Measurements from ENCODE around the gene FBXW9. TPM values are rescaled to one million over a fixed set of nuclear protein-coding genes. Genes with fewer than 3 reads are reported as not detected.

The FBXW9 gene
- total and polyA plus RNA-seq, 2 of the 13 experiments (the other 11 are each of a cell fraction or from before 2014, with no cell fraction given), result 5.7 to 6.1 TPM

GRCh38 chr19:12736995-12737834 is 40.8 kb upstream of the FBXW9 start, which contains the start of gene GET3 (continued):
- TF ChIP-seq ARID4A (CRISPR knock-in tag; IDR thresholded peaks at IDR 0.05; ENCODE audit: borderline replicate concordance), result peak; percentile 90
- TF ChIP-seq ZBTB2 (CRISPR knock-in tag; IDR thresholded peaks at IDR 0.05; ENCODE audit: low read depth), result 0 out of 2 replicates have a peak, but pooled peaks have one; percentile 40
- TF ChIP-seq SIN3B (IDR thresholded peaks at IDR 0.05; ENCODE audit: low read length), result peak; percentile 99
- peak; percentile 18; the same call in 1 of the 2 replicates for TF ChIP-seq KDM2A (CRISPR knock-in tag; IDR thresholded peaks at IDR 0.05; ENCODE audit: borderline replicate concordance, low read depth)
- TF ChIP-seq NFIC (IDR thresholded peaks at IDR 0.05; ENCODE audit: low read length), result peak; percentile 75
- TF ChIP-seq ZNF687 (CRISPR knock-in tag; IDR thresholded peaks at IDR 0.05), result peak; percentile 61
- 0 out of 2 replicates have a peak, but pooled peaks have one; percentile 56 for TF ChIP-seq ZNF160 (CRISPR knock-in tag; IDR thresholded peaks at IDR 0.05)
- TF ChIP-seq SAP130 (CRISPR knock-in tag; IDR thresholded peaks at IDR 0.05; ENCODE audit: low read depth), result peak; percentile 88
- TF ChIP-seq MNT (IDR thresholded peaks at IDR 0.05), result peak; percentile 36; the same call in 1 of the 2 replicates
- TF ChIP-seq ZNF138 (CRISPR knock-in tag; IDR thresholded peaks at IDR 0.05; ENCODE audit: low read depth), result no peak
- TF ChIP-seq PBX2 (CRISPR knock-in tag; IDR thresholded peaks at IDR 0.05), result peak; percentile 91
- TF ChIP-seq SOX13 (IDR thresholded peaks at IDR 0.05), result no peak
- no peak for TF ChIP-seq SOX13 (CRISPR knock-in tag; conservative IDR thresholded peaks at IDR 0.05 in 1 of 2, IDR thresholded peaks at IDR 0.05 in 1 of 2)
- peak; percentile 56; the same call in 1 of the 2 replicates for TF ChIP-seq ZNF670 (CRISPR knock-in tag; IDR thresholded peaks at IDR 0.05; ENCODE audit: borderline replicate concordance)
- TF ChIP-seq HCFC1 (IDR thresholded peaks at IDR 0.05; ENCODE audit: low read depth, low read length), result peak; percentile 54; the same call in 1 of the 2 replicates
